ENCODE data around the gene CLPSL1. TPM values are rescaled to one million over a fixed set of nuclear protein-coding genes. Genes with fewer than 3 reads are reported as not detected.

The CLPSL1 gene
- total and polyA plus RNA-seq, 2 donors (not counting 3 experiments of a cell fraction or from before 2014, with no cell fraction given) = not detected

DNA sequence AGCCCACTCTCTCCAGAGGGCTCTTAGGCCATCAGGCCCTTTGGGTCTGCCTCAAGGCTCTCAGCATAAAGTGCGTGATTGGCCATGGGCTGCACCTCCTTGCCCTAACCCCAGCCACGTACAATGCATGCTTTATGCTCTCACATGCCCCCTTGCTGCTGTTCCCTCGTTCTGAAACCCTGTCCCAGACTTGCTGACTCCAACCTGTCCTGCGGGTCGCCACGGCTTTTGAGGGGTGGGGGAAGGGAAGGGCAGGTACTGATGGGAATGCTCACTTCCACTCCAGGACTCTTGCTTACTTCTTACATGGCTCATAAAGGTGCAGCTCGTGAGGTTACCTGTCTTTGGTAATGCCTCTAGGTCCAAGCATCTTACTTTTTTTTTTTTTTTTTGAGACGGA is 38.0 kb upstream of the CLPSL1 start:
- H3K4me2 ChIP-seq (ENCODE audit: insufficient read depth, low read length) = no peak overlapping the region
- TF ChIP-seq GATA2 (IDR thresholded peaks at IDR 0.05; ENCODE audit: insufficient read depth, insufficient read length, low read depth, low read length) = no peak
- TF ChIP-seq JUN (IDR thresholded peaks at IDR 0.05; ENCODE audit: borderline replicate concordance, insufficient read depth, insufficient read length, low read depth) = no peak
- TF ChIP-seq EZH2 (IDR thresholded peaks at IDR 0.05; ENCODE audit: borderline replicate concordance, low read depth, low read length, severe bottlenecking) = no peak
- TF ChIP-seq FOS (IDR thresholded peaks at IDR 0.05; ENCODE audit: borderline replicate concordance, insufficient read depth, low read length) = no peak
- TF ChIP-seq, protein P1, sequence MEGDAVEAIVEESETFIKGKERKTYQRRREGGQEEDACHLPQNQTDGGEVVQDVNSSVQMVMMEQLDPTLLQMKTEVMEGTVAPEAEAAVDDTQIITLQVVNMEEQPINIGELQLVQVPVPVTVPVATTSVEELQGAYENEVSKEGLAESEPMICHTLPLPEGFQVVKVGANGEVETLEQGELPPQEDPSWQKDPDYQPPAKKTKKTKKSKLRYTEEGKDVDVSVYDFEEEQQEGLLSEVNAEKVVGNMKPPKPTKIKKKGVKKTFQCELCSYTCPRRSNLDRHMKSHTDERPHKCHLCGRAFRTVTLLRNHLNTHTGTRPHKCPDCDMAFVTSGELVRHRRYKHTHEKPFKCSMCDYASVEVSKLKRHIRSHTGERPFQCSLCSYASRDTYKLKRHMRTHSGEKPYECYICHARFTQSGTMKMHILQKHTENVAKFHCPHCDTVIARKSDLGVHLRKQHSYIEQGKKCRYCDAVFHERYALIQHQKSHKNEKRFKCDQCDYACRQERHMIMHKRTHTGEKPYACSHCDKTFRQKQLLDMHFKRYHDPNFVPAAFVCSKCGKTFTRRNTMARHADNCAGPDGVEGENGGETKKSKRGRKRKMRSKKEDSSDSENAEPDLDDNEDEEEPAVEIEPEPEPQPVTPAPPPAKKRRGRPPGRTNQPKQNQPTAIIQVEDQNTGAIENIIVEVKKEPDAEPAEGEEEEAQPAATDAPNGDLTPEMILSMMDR (IDR thresholded peaks at IDR 0.05; ENCODE audit: extremely low read depth in 1 of 2, insufficient read depth in 1 of 2, low read depth in 1 of 2, low read length in 2 of 2) = no peak
- TF ChIP-seq POLR2AphosphoS5 (IDR thresholded peaks at IDR 0.05; ENCODE audit: insufficient read depth, low read depth, low read length) = no peak
- TF ChIP-seq POLR2A (IDR thresholded peaks at IDR 0.05; ENCODE audit: low read depth, low read length) = no peak
- no peak for TF ChIP-seq MYC (IDR thresholded peaks at IDR 0.05; ENCODE audit: low read depth, low read length)
- TF ChIP-seq, protein P2, sequence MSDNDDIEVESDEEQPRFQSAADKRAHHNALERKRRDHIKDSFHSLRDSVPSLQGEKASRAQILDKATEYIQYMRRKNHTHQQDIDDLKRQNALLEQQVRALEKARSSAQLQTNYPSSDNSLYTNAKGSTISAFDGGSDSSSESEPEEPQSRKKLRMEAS (IDR thresholded peaks at IDR 0.05; ENCODE audit: insufficient read depth, insufficient read length) = no peak
- ChIA-PET POLR2A (no interaction called here), CTCF (interaction anchor here (0.6 to 1.3 kb wide), 5 partner anchors 12 to 431 kb away, joined by 3 to 6 read pairs (median 3); no protein-coding TSS in a partner anchor)
- DNase-seq (ENCODE audit: low read depth, low spot score) (no peak), FAIRE-seq (no peak)
- H2AFZ ChIP-seq (ENCODE audit: low read depth, low read length) = no peak overlapping the region
- intact Hi-C loops (cut with micrococcal nuclease) (no loop called here), dilution Hi-C loops (cut with MboI; ENCODE audit: extremely low pct_ligation_motif_present, low sequenced_read_pairs) (no loop called here)
- H3K79me2 ChIP-seq (ENCODE audit: control insufficient read depth, insufficient read depth, low read length) = no peaks in the 10 kb centered on the region
- H3K27me3 ChIP-seq (ENCODE audit: control insufficient read depth in 2 of 2, insufficient read depth in 2 of 2, low read length in 2 of 2) = peaks cover 2 to 5% of the 10 kb centered on the region in 2 experiments
- no peak overlapping the region for H3K27ac ChIP-seq (ENCODE audit: insufficient read depth, low read depth, low read length)
- no peaks in the 10 kb centered on the region for H3K36me3 ChIP-seq (ENCODE audit: control insufficient read depth in 2 of 2, extremely low read depth in 1 of 2, insufficient read depth in 2 of 2, low read length in 2 of 2)
- no TSS peak for BruUV-seq (replicated peaks)
- no peaks in the 10 kb centered on the region for H3K4me1 ChIP-seq (ENCODE audit: control insufficient read depth, extremely low read depth, insufficient read depth, low read length)
- no peaks in the 10 kb centered on the region for H3K9me1 ChIP-seq (replicated peaks; ENCODE audit: control insufficient read depth, extremely low read depth, insufficient read depth, low read length)
- no peak overlapping the region for H3K9ac ChIP-seq (replicated peaks; ENCODE audit: extremely low read depth, insufficient read depth, low read length)
- no peaks in the 10 kb centered on the region for H4K20me1 ChIP-seq (replicated peaks; ENCODE audit: control insufficient read depth, extremely low read depth, insufficient read depth, low read length)
- H3K9me3 ChIP-seq (replicated peaks; ENCODE audit: control insufficient read depth, insufficient read depth, low read length) = no peaks in the 10 kb centered on the region
- H3K4me3 ChIP-seq (replicated peaks in 1 of 3; ENCODE audit: insufficient read depth in 1 of 3, low read depth in 1 of 3, low read length in 3 of 3) = no peak overlapping the region
